ENCODE results near the gene GTPBP1.

Gene GTPBP1

DNA sequence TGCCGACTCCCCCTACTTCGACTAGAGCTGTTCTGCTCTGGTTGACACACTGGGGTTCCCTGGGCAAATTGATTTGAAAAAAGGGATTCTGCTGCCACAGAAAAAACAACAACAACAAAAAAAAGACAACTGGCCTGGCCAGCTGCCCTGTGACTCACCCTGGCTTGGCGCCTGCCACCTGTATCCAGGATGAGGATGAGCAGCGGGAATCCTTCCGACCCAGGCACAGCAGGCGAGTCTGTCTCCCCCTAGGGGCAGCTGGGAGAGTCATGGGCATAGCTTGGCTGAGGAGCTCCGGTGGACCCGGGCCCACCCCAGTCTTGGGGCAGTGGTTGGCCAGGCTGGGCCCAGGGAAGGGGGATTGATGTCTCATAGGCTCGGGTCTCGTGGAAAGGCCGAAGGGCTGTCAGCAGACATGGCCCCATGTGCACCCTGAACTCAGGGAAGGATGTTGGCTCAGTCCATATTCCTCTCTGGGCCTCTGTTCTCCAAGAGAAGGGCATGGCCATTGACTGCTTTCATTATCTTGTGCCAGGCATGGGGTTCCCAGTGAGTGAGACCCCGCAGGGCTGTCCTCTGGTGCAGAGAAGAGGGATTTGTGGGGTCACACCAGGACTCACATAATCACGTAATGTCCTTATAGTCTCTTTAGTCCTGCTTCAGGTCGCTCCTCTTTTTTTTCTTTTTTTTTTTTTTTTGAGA is 60.5 kb downstream of the GTPBP1 start:
- no peaks in the 10 kb centered on the region for H3K36me3 Mint-ChIP-seq
- H3K27ac Mint-ChIP-seq: no peak overlapping the region
- no peak overlapping the region for H3K4me3 Mint-ChIP-seq
- H3K9me3 Mint-ChIP-seq (ENCODE audit: low read depth): no peaks in the 10 kb centered on the region
- peaks cover 6% of the 10 kb centered on the region for H3K4me1 Mint-ChIP-seq (ENCODE audit: low read depth)
- no peaks in the 10 kb centered on the region for H3K27me3 Mint-ChIP-seq

- H3K4me1 Mint-ChIP-seq (ENCODE audit: low read depth): peaks cover 6% of the 10 kb centered on the region
- H3K27me3 Mint-ChIP-seq: no peaks in the 10 kb centered on the region
- H3K27ac Mint-ChIP-seq: no peak overlapping the region
- H3K36me3 Mint-ChIP-seq: no peaks in the 10 kb centered on the region
- no peak overlapping the region for H3K4me3 Mint-ChIP-seq
- H3K9me3 Mint-ChIP-seq (ENCODE audit: low read depth): no peaks in the 10 kb centered on the region
Observed at GRCh38 chr22:38767313-38767712, 61.6 kb downstream of the GTPBP1 start.

GRCh38 chr22:38768036-38768435 is 62.3 kb downstream of the GTPBP1 start:
- no peak overlapping the region for H3K4me3 Mint-ChIP-seq
- no peak overlapping the region for H3K27ac Mint-ChIP-seq
- no peaks in the 10 kb centered on the region for H3K9me3 Mint-ChIP-seq (ENCODE audit: low read depth)
- no peaks in the 10 kb centered on the region for H3K27me3 Mint-ChIP-seq
- peaks cover 6% of the 10 kb centered on the region for H3K4me1 Mint-ChIP-seq (ENCODE audit: low read depth)
- H3K36me3 Mint-ChIP-seq: no peaks in the 10 kb centered on the region

DNA sequence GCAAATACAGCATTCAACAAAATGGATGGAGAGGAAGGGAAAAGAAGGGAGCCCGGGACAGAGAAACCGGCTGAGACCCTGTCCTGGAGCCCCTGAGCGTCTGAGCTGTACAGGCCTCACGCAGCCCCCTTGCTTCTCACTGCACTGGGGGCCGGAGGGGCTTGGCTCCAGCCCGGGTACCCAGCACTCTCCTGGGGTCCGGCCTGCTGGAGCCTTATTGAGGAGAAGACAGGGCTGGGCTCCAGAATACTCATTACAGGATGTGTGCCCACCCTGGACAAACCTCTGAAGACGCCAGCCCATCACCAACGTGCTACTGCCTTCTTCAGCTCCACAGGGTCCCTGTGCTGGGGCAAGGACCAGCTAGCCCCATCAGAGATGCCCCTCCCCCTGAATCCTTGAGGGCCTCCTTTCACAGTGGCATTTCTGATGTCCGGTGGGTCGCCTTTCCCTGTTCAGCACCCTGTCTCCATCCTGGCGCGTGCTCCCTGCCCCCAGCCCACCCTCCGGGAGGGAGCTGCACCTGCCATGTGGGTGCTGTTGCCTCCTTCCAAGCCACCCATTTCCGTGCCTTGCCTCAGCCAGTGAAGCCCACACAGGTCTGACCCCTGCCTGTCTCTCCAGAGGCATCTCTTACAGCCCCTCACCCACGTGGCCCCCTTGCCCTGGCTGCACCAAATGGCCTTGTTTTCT is 64.7 kb downstream of the GTPBP1 start:
- Mint-ChIP-seq H3K4me1 (ENCODE audit: low read depth) (peaks cover 8% of the 10 kb centered on the region), H3K4me3 (no peak overlapping the region), H3K36me3 (no peaks in the 10 kb centered on the region), H3K27me3 (no peaks in the 10 kb centered on the region), H3K27ac (no peak overlapping the region), H3K9me3 (ENCODE audit: low read depth) (no peaks in the 10 kb centered on the region)

DNA sequence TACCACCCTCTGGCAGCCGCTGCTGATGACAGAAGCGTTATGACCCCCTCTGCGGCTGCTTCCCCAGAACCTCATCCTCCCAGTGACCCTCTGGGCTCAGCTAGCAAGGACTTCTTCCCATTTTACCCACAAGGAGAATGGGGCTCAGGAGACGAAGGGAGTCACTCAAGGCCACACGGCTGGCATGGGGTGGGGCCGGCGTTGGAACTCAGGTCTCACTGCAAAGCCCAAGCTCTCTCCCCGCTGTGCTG is 66.8 kb downstream of the GTPBP1 start:
- Mint-ChIP-seq H3K36me3 (no peaks in the 10 kb centered on the region), H3K9me3 (ENCODE audit: low read depth) (no peaks in the 10 kb centered on the region), H3K27me3 (no peaks in the 10 kb centered on the region), H3K4me3 (no peak overlapping the region), H3K27ac (no peak overlapping the region), H3K4me1 (ENCODE audit: low read depth) (peaks cover 7% of the 10 kb centered on the region)

DNA sequence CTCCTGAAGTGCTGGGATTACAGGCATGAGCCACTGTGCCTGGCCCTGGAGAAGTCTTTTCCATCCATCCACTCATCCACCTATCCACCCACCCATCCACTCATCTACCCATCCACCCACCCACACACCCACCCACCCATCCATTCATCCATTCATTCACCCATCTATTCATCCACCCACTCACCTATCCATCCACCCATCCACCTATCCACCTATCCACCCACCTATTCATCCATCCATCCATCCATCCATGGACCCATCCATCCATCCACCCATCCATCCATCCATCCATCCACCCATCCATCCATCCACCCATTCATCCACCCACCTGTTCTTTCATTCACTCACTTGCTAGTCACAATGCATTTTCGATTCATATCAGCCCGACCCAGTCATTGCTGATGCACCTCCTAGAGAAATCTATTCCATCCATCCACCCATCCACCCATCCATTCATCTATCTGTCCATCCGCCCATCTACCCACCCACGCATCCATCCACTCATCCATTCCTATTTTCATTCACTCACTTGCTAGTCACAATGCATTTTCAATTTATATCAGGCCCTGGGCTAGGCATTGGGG is 67.7 kb downstream of the GTPBP1 start:
- Mint-ChIP-seq H3K27ac (no peak overlapping the region), H3K4me1 (ENCODE audit: low read depth) (peaks cover 7% of the 10 kb centered on the region), H3K9me3 (ENCODE audit: low read depth) (no peaks in the 10 kb centered on the region), H3K36me3 (peaks cover 3% of the 10 kb centered on the region), H3K4me3 (no peak overlapping the region), H3K27me3 (no peaks in the 10 kb centered on the region)

GRCh38 chr22:38774496-38775166 is 68.9 kb downstream of the GTPBP1 start:
- no peaks in the 10 kb centered on the region for H3K27me3 Mint-ChIP-seq
- H3K27ac Mint-ChIP-seq: no peak overlapping the region
- peaks cover 3% of the 10 kb centered on the region for H3K36me3 Mint-ChIP-seq
- H3K4me3 Mint-ChIP-seq: no peak overlapping the region
- H3K4me1 Mint-ChIP-seq (ENCODE audit: low read depth): peaks cover 4% of the 10 kb centered on the region
- H3K9me3 Mint-ChIP-seq (ENCODE audit: low read depth): no peaks in the 10 kb centered on the region

- H3K27me3 Mint-ChIP-seq: no peaks in the 10 kb centered on the region
- H3K4me3 Mint-ChIP-seq: no peak overlapping the region
- H3K27ac Mint-ChIP-seq: peak overlapping the region; percentile 16
- no peaks in the 10 kb centered on the region for H3K9me3 Mint-ChIP-seq (ENCODE audit: low read depth)
- peaks cover 4% of the 10 kb centered on the region for H3K4me1 Mint-ChIP-seq (ENCODE audit: low read depth)
- peaks cover 3% of the 10 kb centered on the region for H3K36me3 Mint-ChIP-seq
Observed at GRCh38 chr22:38775656-38776055, 69.9 kb downstream of the GTPBP1 start.

GRCh38 chr22:38776086-38776485 is 70.3 kb downstream of the GTPBP1 start:
- H3K36me3 Mint-ChIP-seq: peaks cover 3% of the 10 kb centered on the region
- no peak overlapping the region for H3K27ac Mint-ChIP-seq

GRCh38 chr22:38777087-38777671 is 71.4 kb downstream of the GTPBP1 start:
- no peaks in the 10 kb centered on the region for H3K9me3 Mint-ChIP-seq (ENCODE audit: low read depth)
- no peak overlapping the region for H3K27ac Mint-ChIP-seq
- H3K4me3 Mint-ChIP-seq: no peak overlapping the region
- H3K36me3 Mint-ChIP-seq: peaks cover 9% of the 10 kb centered on the region
- peaks cover 5% of the 10 kb centered on the region for H3K4me1 Mint-ChIP-seq (ENCODE audit: low read depth)
- H3K27me3 Mint-ChIP-seq: no peaks in the 10 kb centered on the region

More at GRCh38 chr22:38776086-38776485, 70.3 kb downstream of the GTPBP1 start:
- no peak overlapping the region for H3K4me3 Mint-ChIP-seq
- H3K9me3 Mint-ChIP-seq (ENCODE audit: low read depth): no peaks in the 10 kb centered on the region
- peaks cover 4% of the 10 kb centered on the region for H3K4me1 Mint-ChIP-seq (ENCODE audit: low read depth)
- no peaks in the 10 kb centered on the region for H3K27me3 Mint-ChIP-seq

DNA sequence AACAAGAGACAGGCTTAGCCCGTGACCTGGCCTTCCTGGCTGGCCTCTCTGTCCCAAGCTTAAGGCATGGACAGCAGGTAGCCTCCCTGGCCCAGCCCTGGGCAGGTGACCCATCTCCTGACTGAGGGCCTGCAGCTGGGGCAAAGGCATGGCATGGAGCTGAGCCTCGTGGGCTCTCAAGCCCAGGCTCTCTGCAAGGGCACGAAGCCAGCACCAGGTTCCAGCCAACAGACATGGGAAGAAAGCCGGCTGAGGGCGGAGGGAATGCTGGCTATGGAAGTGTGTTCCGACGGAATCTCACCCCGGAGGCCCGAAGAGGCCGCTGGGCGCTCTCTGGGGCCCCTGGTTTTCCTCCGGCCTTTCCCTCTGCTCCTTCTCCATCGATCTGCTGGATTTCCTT is 75.3 kb downstream of the GTPBP1 start:
- H3K9me3 Mint-ChIP-seq (ENCODE audit: low read depth): no peaks in the 10 kb centered on the region
- H3K27me3 Mint-ChIP-seq: no peaks in the 10 kb centered on the region
- H3K4me1 Mint-ChIP-seq (ENCODE audit: low read depth): peaks cover 8% of the 10 kb centered on the region
- no peak overlapping the region for H3K4me3 Mint-ChIP-seq
- H3K27ac Mint-ChIP-seq: no peak overlapping the region
- H3K36me3 Mint-ChIP-seq: peaks cover 10% of the 10 kb centered on the region

DNA sequence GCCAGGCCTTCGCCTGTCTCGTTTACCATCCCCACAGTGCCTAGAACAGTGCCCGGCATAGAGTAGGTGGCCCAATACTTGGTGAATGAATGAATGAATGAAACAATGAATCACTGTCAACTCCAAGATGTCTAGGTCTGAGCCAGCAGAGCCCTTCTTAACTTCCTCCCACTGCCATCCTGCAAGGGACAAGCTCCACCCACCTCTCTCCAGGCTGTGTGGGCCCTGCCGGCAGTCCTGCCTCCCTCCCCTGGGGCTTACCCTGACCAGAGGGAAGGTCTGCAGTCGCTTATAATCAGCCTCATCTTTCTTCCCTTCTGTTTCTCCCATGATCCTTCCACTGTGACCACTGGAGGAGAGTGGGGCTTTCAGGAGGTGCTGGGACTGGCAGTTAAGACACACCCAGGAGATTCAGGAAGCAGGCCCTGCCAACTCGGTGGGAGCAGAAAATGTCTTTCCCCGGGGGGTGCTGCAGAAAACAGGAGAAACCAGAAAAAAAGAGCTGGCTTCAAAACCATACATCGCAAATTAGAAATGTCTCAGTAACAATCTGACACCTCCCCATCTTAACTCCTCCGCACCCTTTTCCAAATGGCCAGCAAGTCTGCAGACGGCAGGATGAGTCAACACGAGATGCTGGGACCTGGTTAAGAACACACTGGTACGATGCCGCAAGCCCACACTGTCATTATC is 76.8 kb downstream of the GTPBP1 start:
- H3K9me3 Mint-ChIP-seq (ENCODE audit: low read depth): no peaks in the 10 kb centered on the region
- peaks cover 10% of the 10 kb centered on the region for H3K36me3 Mint-ChIP-seq
- no peaks in the 10 kb centered on the region for H3K27me3 Mint-ChIP-seq
- H3K27ac Mint-ChIP-seq: no peak overlapping the region
- H3K4me1 Mint-ChIP-seq (ENCODE audit: low read depth): peaks cover 8% of the 10 kb centered on the region
- H3K4me3 Mint-ChIP-seq: no peak overlapping the region
